Measurements from ENCODE around the gene RPL18A.

Gene RPL18A

GRCh38 chr19:17866312-17866963 is 6.7 kb downstream of the RPL18A start:
- peaks cover 0 to 23% (median 12%) of the 10 kb centered on the region in 3 experiments for H3K27me3 ChIP-seq (ENCODE audit: control insufficient read depth in 3 of 3, insufficient read depth in 3 of 3, low read depth in 1 of 3, low read length in 3 of 3)
- H3K36me3 ChIP-seq (replicated peaks in 1 of 2; ENCODE audit: control insufficient read depth in 2 of 2, insufficient read depth in 2 of 2, low read length in 2 of 2) = peaks cover 35 to 48% of the 10 kb centered on the region in 2 donors
- H3K4ac ChIP-seq (ENCODE audit: low read length) = no peak overlapping the region
- no peak overlapping the region for H3K4me3 ChIP-seq (ENCODE audit: low read length in 2 of 2)
- 100% methylated on average over 4 of the region's 8 CpGs; no CpG with 5 or more reads in 1 of the 2 donors for WGBS, 2 donors (ENCODE audit: extremely low coverage in 2 of 2, insufficient read length in 2 of 2, insufficient replicate concordance in 1 of 2)
- H2BK12ac ChIP-seq (ENCODE audit: low read length) = no peak overlapping the region
- H2AK5ac ChIP-seq (ENCODE audit: low read depth, low read length) = no peak overlapping the region
- no peak overlapping the region for H3K18ac ChIP-seq (ENCODE audit: low read length)
- no peak overlapping the region for H3K9ac ChIP-seq (ENCODE audit: low read depth, low read length, poor library complexity)
- no peak overlapping the region for H2BK5ac ChIP-seq (ENCODE audit: low read length)
- H4K91ac ChIP-seq (ENCODE audit: low read depth, low read length, poor library complexity) = no peak overlapping the region
- H3K79me1 ChIP-seq (ENCODE audit: low read depth, low read length) = peaks cover 14% of the 10 kb centered on the region
- no peak overlapping the region for H3K4me2 ChIP-seq (ENCODE audit: insufficient read depth, low read length, poor library complexity, severe bottlenecking)
- peaks cover 2 to 3% of the 10 kb centered on the region in 2 donors for H3K4me1 ChIP-seq (ENCODE audit: control insufficient read depth in 2 of 2, insufficient read depth in 1 of 2, low read depth in 1 of 2, low read length in 2 of 2)
- no peak overlapping the region for H3K23ac ChIP-seq (ENCODE audit: low read depth, low read length, poor library complexity)
- DNase-seq (ENCODE audit: low spot score) = no peak
- no peak overlapping the region for H2BK15ac ChIP-seq (ENCODE audit: low read length)
- H4K8ac ChIP-seq (ENCODE audit: low read depth, low read length) = no peak overlapping the region
- no peak overlapping the region for H2AFZ ChIP-seq (ENCODE audit: low read length)
- H3K9me3 ChIP-seq (replicated peaks in 1 of 2; ENCODE audit: control insufficient read depth in 2 of 2, insufficient read depth in 1 of 2, low read depth in 1 of 2, low read length in 2 of 2) = peaks cover 0 to 2% of the 10 kb centered on the region in 2 donors
- H3K27ac ChIP-seq (replicated peaks; ENCODE audit: low read length) = no peak overlapping the region
- H2BK120ac ChIP-seq (ENCODE audit: low read depth, low read length) = no peak overlapping the region
- H3K14ac ChIP-seq (ENCODE audit: low read length) = no peak overlapping the region

- Histone ChIP-seq H3K18ac (ENCODE audit: low read length) (no peak overlapping the region), H3K79me1 (ENCODE audit: low read depth, low read length) (peaks cover 10% of the 10 kb centered on the region), H3K4me1 (ENCODE audit: control insufficient read depth in 2 of 2, insufficient read depth in 1 of 2, low read depth in 1 of 2, low read length in 2 of 2) (no peaks in the 10 kb centered on the region), H2BK15ac (ENCODE audit: low read length) (no peak overlapping the region), H3K27ac (replicated peaks; ENCODE audit: low read length) (no peak overlapping the region), H4K91ac (ENCODE audit: low read depth, low read length, poor library complexity) (no peak overlapping the region), H3K27me3 (ENCODE audit: control insufficient read depth in 3 of 3, insufficient read depth in 3 of 3, low read depth in 1 of 3, low read length in 3 of 3) (peaks cover 0 to 29% (median 16%) of the 10 kb centered on the region in 3 experiments), H3K36me3 (replicated peaks in 1 of 2; ENCODE audit: control insufficient read depth in 2 of 2, insufficient read depth in 2 of 2, low read length in 2 of 2) (peaks cover 29 to 43% of the 10 kb centered on the region in 2 donors), H2BK5ac (ENCODE audit: low read length) (no peak overlapping the region), H2BK120ac (ENCODE audit: low read depth, low read length) (no peak overlapping the region), H3K9me3 (replicated peaks in 1 of 2; ENCODE audit: control insufficient read depth in 2 of 2, insufficient read depth in 1 of 2, low read depth in 1 of 2, low read length in 2 of 2) (peaks cover 0 to 2% of the 10 kb centered on the region in 2 donors), H3K9ac (ENCODE audit: low read depth, low read length, poor library complexity) (peak overlapping the region; percentile 61), H2AK5ac (ENCODE audit: low read depth, low read length) (no peak overlapping the region), H3K4me3 (ENCODE audit: low read length in 2 of 2) (no peak overlapping the region), H3K4ac (ENCODE audit: low read length) (no peak overlapping the region), H4K8ac (ENCODE audit: low read depth, low read length) (no peak overlapping the region), H3K23ac (ENCODE audit: low read depth, low read length, poor library complexity) (no peak overlapping the region), H3K14ac (ENCODE audit: low read length) (no peak overlapping the region), H2BK12ac (ENCODE audit: low read length) (no peak overlapping the region), H3K4me2 (ENCODE audit: insufficient read depth, low read length, poor library complexity, severe bottlenecking) (no peak overlapping the region), H2AFZ (ENCODE audit: low read length) (no peak overlapping the region)
- DNase-seq (ENCODE audit: low spot score) = no peak
- WGBS, 2 donors (ENCODE audit: extremely low coverage in 2 of 2, insufficient read length in 2 of 2, insufficient replicate concordance in 1 of 2) = no CpG with 5 or more reads among the region's 11 CpGs
Measured at GRCh38 chr19:17866964-17867486, 7.3 kb downstream of the RPL18A start.

GRCh38 chr19:17868669-17869068 is 9.0 kb downstream of the RPL18A start:
- Histone ChIP-seq H2BK15ac (ENCODE audit: low read length) (no peak overlapping the region), H3K4me3 (ENCODE audit: low read length in 2 of 2) (no peak overlapping the region), H3K4me1 (ENCODE audit: control insufficient read depth in 2 of 2, insufficient read depth in 1 of 2, low read depth in 1 of 2, low read length in 2 of 2) (peaks cover 0 to under 1% of the 10 kb centered on the region in 2 donors), H3K9me3 (replicated peaks in 1 of 2; ENCODE audit: control insufficient read depth in 2 of 2, insufficient read depth in 1 of 2, low read depth in 1 of 2, low read length in 2 of 2) (no peaks in the 10 kb centered on the region), H4K91ac (ENCODE audit: low read depth, low read length, poor library complexity) (no peak overlapping the region), H3K9ac (ENCODE audit: low read depth, low read length, poor library complexity) (no peak overlapping the region), H3K4ac (ENCODE audit: low read length) (no peak overlapping the region), H2AK5ac (ENCODE audit: low read depth, low read length) (no peak overlapping the region), H3K14ac (ENCODE audit: low read length) (no peak overlapping the region), H3K27me3 (ENCODE audit: control insufficient read depth in 3 of 3, insufficient read depth in 3 of 3, low read depth in 1 of 3, low read length in 3 of 3) (peaks cover under 1 to 41% (median 27%) of the 10 kb centered on the region in 3 experiments), H2BK120ac (ENCODE audit: low read depth, low read length) (no peak overlapping the region), H4K8ac (ENCODE audit: low read depth, low read length) (no peak overlapping the region), H3K27ac (replicated peaks; ENCODE audit: low read length) (no peak overlapping the region), H3K18ac (ENCODE audit: low read length) (no peak overlapping the region), H3K4me2 (ENCODE audit: insufficient read depth, low read length, poor library complexity, severe bottlenecking) (no peak overlapping the region), H2BK12ac (ENCODE audit: low read length) (no peak overlapping the region), H3K23ac (ENCODE audit: low read depth, low read length, poor library complexity) (no peak overlapping the region), H3K36me3 (replicated peaks in 1 of 2; ENCODE audit: control insufficient read depth in 2 of 2, insufficient read depth in 2 of 2, low read length in 2 of 2) (peaks cover 13 to 26% of the 10 kb centered on the region in 2 donors), H3K79me1 (ENCODE audit: low read depth, low read length) (peaks cover 5% of the 10 kb centered on the region), H2AFZ (ENCODE audit: low read length) (no peak overlapping the region), H2BK5ac (ENCODE audit: low read length) (no peak overlapping the region)
- no peak for DNase-seq (ENCODE audit: low spot score)
- WGBS, 2 donors (ENCODE audit: extremely low coverage in 2 of 2, insufficient read length in 2 of 2, insufficient replicate concordance in 1 of 2) = no CpG with 5 or more reads among the region's 6 CpGs

- Histone ChIP-seq H3K18ac (ENCODE audit: low read length) (no peak overlapping the region), H4K91ac (ENCODE audit: low read depth, low read length, poor library complexity) (no peak overlapping the region), H3K27ac (replicated peaks; ENCODE audit: low read length) (no peak overlapping the region), H2AK5ac (ENCODE audit: low read depth, low read length) (no peak overlapping the region), H3K4me2 (ENCODE audit: insufficient read depth, low read length, poor library complexity, severe bottlenecking) (no peak overlapping the region), H3K4me1 (ENCODE audit: control insufficient read depth in 2 of 2, insufficient read depth in 1 of 2, low read depth in 1 of 2, low read length in 2 of 2) (peaks cover 0 to 3% of the 10 kb centered on the region in 2 donors), H3K9ac (ENCODE audit: low read depth, low read length, poor library complexity) (peak overlapping the region; percentile 27), H3K23ac (ENCODE audit: low read depth, low read length, poor library complexity) (no peak overlapping the region), H2AFZ (ENCODE audit: low read length) (no peak overlapping the region), H4K8ac (ENCODE audit: low read depth, low read length) (no peak overlapping the region), H2BK120ac (ENCODE audit: low read depth, low read length) (no peak overlapping the region), H3K14ac (ENCODE audit: low read length) (no peak overlapping the region), H3K9me3 (replicated peaks in 1 of 2; ENCODE audit: control insufficient read depth in 2 of 2, insufficient read depth in 1 of 2, low read depth in 1 of 2, low read length in 2 of 2) (no peaks in the 10 kb centered on the region), H3K4me3 (ENCODE audit: low read length in 2 of 2) (no peak overlapping the region), H2BK5ac (ENCODE audit: low read length) (no peak overlapping the region), H3K79me1 (ENCODE audit: low read depth, low read length) (peaks cover 5% of the 10 kb centered on the region), H2BK12ac (ENCODE audit: low read length) (no peak overlapping the region), H3K27me3 (ENCODE audit: control insufficient read depth in 3 of 3, insufficient read depth in 3 of 3, low read depth in 1 of 3, low read length in 3 of 3) (peaks cover 2 to 45% (median 30%) of the 10 kb centered on the region in 3 experiments), H2BK15ac (ENCODE audit: low read length) (no peak overlapping the region), H3K36me3 (replicated peaks in 1 of 2; ENCODE audit: control insufficient read depth in 2 of 2, insufficient read depth in 2 of 2, low read length in 2 of 2) (peaks cover 8 to 21% of the 10 kb centered on the region in 2 donors), H3K4ac (ENCODE audit: low read length) (no peak overlapping the region)
- WGBS, 2 donors (ENCODE audit: extremely low coverage in 2 of 2, insufficient read length in 2 of 2, insufficient replicate concordance in 1 of 2) = no CpG with 5 or more reads among the region's 11 CpGs
- DNase-seq (ENCODE audit: low spot score) = no peak
Measured at GRCh38 chr19:17869114-17869608, 9.5 kb downstream of the RPL18A start.

Measured in neuronal stem cell (in vitro differentiated cells).